Kidney (tissue), 14 donors: ENCODE data around the gene CAMK1D. TPM values are rescaled to one million over a fixed set of nuclear protein-coding genes. Genes with fewer than 3 reads are reported as not detected.

Source experiments
- DNase-seq, 5 donors: peaks; one replicate each; pipeline ENCODE4 v3.0.0-alpha.2; 2013 to 2020
- FAIRE-seq: peaks from 2 replicates; lab custom pipeline; 2012; peaks lifted over from hg19 to GRCh38; lab: Jason Lieb, UNC
- H3K27ac ChIP-seq, 2 donors: one replicate each; pipeline ENCODE4 v1.7.0; 2013; ENCODE audit warnings: low read depth in 2 of 2, low read length in 2 of 2, inconsistent platforms in 1 of 2
- H3K27me3 ChIP-seq: one replicate; pipeline ENCODE4 v1.7.1; 2013; ENCODE audit warnings: low read length, inconsistent platforms; ENCODE audit not compliant: control insufficient read depth, insufficient read depth
- H3K36me3 ChIP-seq, 3 donors: one replicate each; pipeline versions ENCODE4 v1.7.0 to v1.7.1; 2013; ENCODE audit warnings: low read length in 3 of 3, control low read depth in 1 of 3, inconsistent platforms in 1 of 3; ENCODE audit not compliant: insufficient read depth in 3 of 3, control insufficient read depth in 2 of 3
- H3K4me1 ChIP-seq, 3 donors: one replicate each; pipeline versions ENCODE4 v1.7.0 to v1.7.1; 2013; ENCODE audit warnings: low read length in 3 of 3, inconsistent platforms in 1 of 3, low read depth in 1 of 3; ENCODE audit not compliant: control insufficient read depth in 2 of 3, insufficient read depth in 2 of 3
- H3K4me3 ChIP-seq, 3 donors: one replicate each; pipeline versions ENCODE4 v1.7.0 to v1.8.1; 2013; ENCODE audit warnings: low read length in 3 of 3, control low read depth in 1 of 3, inconsistent platforms in 1 of 3
- H3K9ac ChIP-seq, 3 donors: one replicate each; pipeline versions ENCODE4 v1.7.0 to v1.7.1; 2013; ENCODE audit warnings: low read length in 3 of 3, control low read depth in 1 of 3, inconsistent platforms in 1 of 3
- H3K9me3 ChIP-seq, 3 donors: one replicate each; pipeline versions ENCODE4 v1.7.0 to v1.7.1; 2013; ENCODE audit warnings: low read length in 3 of 3, control low read depth in 1 of 3, inconsistent platforms in 1 of 3; ENCODE audit not compliant: control insufficient read depth in 2 of 3, insufficient read depth in 1 of 3
- intact Hi-C: fragments of 100-400 bp; cut with DNase I; formaldehyde crosslinking; loops from one replicate; pipeline ENCODE4 v1.11.1; 2022
- polyA plus RNA-seq: library from polyadenylated mRNA; stranded (reverse); fragments of 350-450 nt; fragmentation: Illumina TruSeq; extraction: RNeasy Lipid Tissue Mini Kit (QIAGEN cat#74804); gene quantifications from one replicate; pipeline ENCODE4 v1.2.3, GENCODE V29; 2014; ENCODE audit warnings: low read depth, low replicate concordance; ENCODE audit not compliant: insufficient read depth
- total RNA-seq: library from RNA; stranded (reverse); fragmentation: NEBNext Ultra II Directional; extraction: Animal tissue kit (Norgen Biotek cat#: 25700); gene quantifications from one replicate; pipeline ENCODE4 v1.2.1, GENCODE V29; 2021
- TF ChIP-seq, protein P1 (sequence below): IDR thresholded peaks from 3 replicates; pipeline ENCODE4 v1.5.1; 2012; ENCODE audit warnings: mild to moderate bottlenecking, moderate library complexity, borderline replicate concordance; ENCODE audit not compliant: insufficient read depth; ENCODE audit errors: extremely low read depth
- donor health status: control.
- donor health status: control.
- donor health status: control.
- donor health status: control.
- donor health status: control.
- donor health status: DM: yes; HTN: yes; CAD: no.
- donor health status: Normal renal cell carcinoma (clear cell type).

CAMK1D gene
- total and polyA plus RNA-seq, 2 donors from 2014 or later = 1.1 to 13.7 TPM

DNA sequence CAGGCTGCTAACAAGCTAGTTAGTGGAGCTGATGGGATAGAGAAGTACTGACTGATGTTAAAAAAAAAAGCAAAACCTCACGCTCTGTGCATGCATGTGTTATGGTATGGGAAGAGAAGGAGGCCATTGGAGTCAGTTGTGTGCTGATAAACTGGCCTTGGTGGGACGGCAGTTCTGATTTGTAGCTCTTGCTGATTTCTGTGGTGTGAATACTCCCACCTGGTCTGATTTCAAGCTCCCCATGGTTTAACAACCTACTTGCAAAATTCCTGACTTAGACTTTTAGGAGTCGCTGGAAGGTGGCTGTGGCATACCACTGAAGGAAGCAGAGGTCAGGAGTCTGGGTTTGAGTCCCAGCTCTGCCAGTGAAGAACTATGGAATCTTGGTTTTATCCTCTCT lies 15.2 kb downstream of the CAMK1D start:
- TF ChIP-seq, protein P1, sequence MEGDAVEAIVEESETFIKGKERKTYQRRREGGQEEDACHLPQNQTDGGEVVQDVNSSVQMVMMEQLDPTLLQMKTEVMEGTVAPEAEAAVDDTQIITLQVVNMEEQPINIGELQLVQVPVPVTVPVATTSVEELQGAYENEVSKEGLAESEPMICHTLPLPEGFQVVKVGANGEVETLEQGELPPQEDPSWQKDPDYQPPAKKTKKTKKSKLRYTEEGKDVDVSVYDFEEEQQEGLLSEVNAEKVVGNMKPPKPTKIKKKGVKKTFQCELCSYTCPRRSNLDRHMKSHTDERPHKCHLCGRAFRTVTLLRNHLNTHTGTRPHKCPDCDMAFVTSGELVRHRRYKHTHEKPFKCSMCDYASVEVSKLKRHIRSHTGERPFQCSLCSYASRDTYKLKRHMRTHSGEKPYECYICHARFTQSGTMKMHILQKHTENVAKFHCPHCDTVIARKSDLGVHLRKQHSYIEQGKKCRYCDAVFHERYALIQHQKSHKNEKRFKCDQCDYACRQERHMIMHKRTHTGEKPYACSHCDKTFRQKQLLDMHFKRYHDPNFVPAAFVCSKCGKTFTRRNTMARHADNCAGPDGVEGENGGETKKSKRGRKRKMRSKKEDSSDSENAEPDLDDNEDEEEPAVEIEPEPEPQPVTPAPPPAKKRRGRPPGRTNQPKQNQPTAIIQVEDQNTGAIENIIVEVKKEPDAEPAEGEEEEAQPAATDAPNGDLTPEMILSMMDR = no peak
- H3K9ac ChIP-seq = no peak overlapping the region
- H3K36me3 ChIP-seq = no peaks in the 10 kb centered on the region
- H3K4me3 ChIP-seq = no peak overlapping the region
- intact Hi-C loops = no loop called here
- H3K4me1 ChIP-seq = no peaks in the 10 kb centered on the region
- H3K27me3 ChIP-seq = no peaks in the 10 kb centered on the region
- no peaks in the 10 kb centered on the region for H3K9me3 ChIP-seq
- DNase-seq (peak in 3 of 5 donors; percentile 38 to 42 (median 39)), FAIRE-seq (no peak)
- H3K27ac ChIP-seq = no peak overlapping the region

DNA sequence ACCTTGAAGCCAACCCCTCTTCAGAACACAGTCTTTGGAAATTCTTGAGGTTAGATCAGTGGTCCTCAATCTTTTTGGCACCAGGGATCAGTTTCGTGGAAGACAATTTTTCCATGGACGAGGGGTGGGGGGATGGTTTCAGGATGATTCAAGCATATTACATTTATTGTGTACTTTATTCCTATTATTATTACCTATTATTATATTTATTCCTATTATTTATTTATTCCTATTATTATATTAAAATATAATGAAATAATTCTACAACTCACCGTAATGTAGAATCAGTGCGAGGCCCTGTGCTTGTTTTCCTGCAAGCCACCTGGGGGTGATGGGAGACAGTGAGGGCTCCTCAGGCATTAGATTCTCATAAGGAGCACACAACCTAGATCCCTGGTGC lies 17.9 kb downstream of the CAMK1D start:
- no peak for FAIRE-seq
- TF ChIP-seq, protein P1 = no peak
- no peaks in the 10 kb centered on the region for H3K36me3 ChIP-seq
- no peak overlapping the region for H3K9ac ChIP-seq
- DNase-seq = no peak
- no peaks in the 10 kb centered on the region for H3K9me3 ChIP-seq
- intact Hi-C loops = no loop called here
- H3K27me3 ChIP-seq = no peaks in the 10 kb centered on the region
- H3K27ac ChIP-seq = no peak overlapping the region
- no peak overlapping the region for H3K4me3 ChIP-seq
- H3K4me1 ChIP-seq = no peaks in the 10 kb centered on the region

DNA sequence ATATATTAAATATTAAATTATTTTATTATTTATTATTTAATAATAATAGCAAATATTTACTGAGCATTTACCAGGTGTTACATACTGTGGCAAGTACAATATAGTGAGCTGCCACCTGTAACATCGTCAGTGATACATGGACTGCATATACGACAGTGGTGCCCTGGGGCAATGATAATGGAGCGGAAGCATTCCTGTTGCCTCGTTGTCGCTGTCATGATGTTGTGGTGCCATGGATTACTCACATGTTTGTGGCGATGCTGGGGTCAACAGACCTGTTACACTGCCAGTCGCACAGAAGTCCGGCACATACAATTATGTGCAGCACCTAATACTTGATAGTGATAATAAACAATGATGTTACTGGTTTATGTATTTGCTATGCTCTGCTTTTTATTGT lies 20.6 kb downstream of the CAMK1D start:
- no peaks in the 10 kb centered on the region for H3K4me1 ChIP-seq
- H3K36me3 ChIP-seq = no peaks in the 10 kb centered on the region
- no peak for FAIRE-seq
- H3K27me3 ChIP-seq = no peaks in the 10 kb centered on the region
- H3K9ac ChIP-seq = no peak overlapping the region
- DNase-seq = no peak
- TF ChIP-seq, protein P1 = no peak
- no peaks in the 10 kb centered on the region for H3K9me3 ChIP-seq
- H3K4me3 ChIP-seq = no peak overlapping the region
- H3K27ac ChIP-seq = no peak overlapping the region
- intact Hi-C loops = no loop called here

DNA sequence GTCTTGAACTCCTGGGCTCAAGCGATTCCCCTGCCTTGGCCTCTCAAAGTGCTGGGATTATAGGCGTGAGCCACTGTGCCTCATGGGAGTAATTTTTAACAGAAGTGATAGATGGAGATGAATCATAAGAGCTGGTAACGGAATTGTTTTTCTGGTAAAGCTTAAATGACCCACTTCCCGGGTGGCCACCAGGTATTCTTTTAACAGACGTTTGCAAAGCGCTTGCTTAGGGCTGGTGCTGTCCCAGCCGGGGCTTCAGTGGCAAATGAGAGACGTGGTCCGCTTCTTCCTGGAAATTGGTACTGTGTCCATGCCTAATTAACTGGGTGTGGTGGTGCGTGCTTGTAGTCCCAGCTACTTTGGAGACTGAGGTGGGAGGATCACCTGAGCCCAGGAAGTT lies 23.5 kb downstream of the CAMK1D start:
- H3K36me3 ChIP-seq = no peaks in the 10 kb centered on the region
- no peak overlapping the region for H3K27ac ChIP-seq
- no peaks in the 10 kb centered on the region for H3K27me3 ChIP-seq
- DNase-seq (peak in 1 of 5 donors; percentile 20), FAIRE-seq (no peak)
- H3K9ac ChIP-seq = no peak overlapping the region
- TF ChIP-seq, protein P1 = no peak
- no peaks in the 10 kb centered on the region for H3K4me1 ChIP-seq
- no peak overlapping the region for H3K4me3 ChIP-seq
- intact Hi-C loops = no loop called here
- no peaks in the 10 kb centered on the region for H3K9me3 ChIP-seq
